HCT116 (cell line): Measurements from ENCODE around the gene LRRC46. TPM values are rescaled to one million over a fixed set of nuclear protein-coding genes. Genes with fewer than 3 reads are reported as not detected.

Experiments
- ATAC-seq: fragments of 200-7000 bp; cut with Tn5 transposase; 2 replicates; pipeline ENCODE4 v1.9.1; 2020; ENCODE audit warnings: mild to moderate bottlenecking, moderate library complexity
- BruUV-seq: library from RNA; stranded (reverse); fragments of 400-500 nt; replicated peaks from 2 replicates; lab custom pipeline; 2021; lab: Mats Ljungman, UMichigan
- CTCF ChIA-PET: fragments of 300-600 bp; sonication (Branson Sonifier 250); formaldehyde crosslinking; loops from one replicate; lab custom pipeline; 2021; ENCODE audit warnings: antibody characterized with exemption; lab: Charles Lee
- POLR2A ChIA-PET: fragments of 300-600, 350-600 bp; sonication (Branson Sonifier 250); formaldehyde crosslinking; loops from one replicate; lab custom pipeline; 2021; ENCODE audit warnings: antibody characterized with exemption; lab: Charles Lee
- RAD21 ChIA-PET, 2 experiments: fragments of 300-600 bp; sonication (Branson Sonifier 250); formaldehyde crosslinking; loops; one replicate each; lab custom pipeline; 2023; ENCODE audit warnings: low total read pairs in 2 of 2; ENCODE audit not compliant: uncharacterized antibody in 2 of 2, unreplicated experiment in 2 of 2, low non-redundant PET in 1 of 2; lab: Charles Lee
- DNase-seq: peaks from one replicate; pipeline ENCODE4 v3.0.0-alpha.2; 2010; ENCODE audit warnings: low read depth, low spot score
- H2AFZ ChIP-seq: fragments of 200-600 bp; shearing (Covaris generic), sonication (generic); 2 replicates; pipeline ENCODE4 v1.6.1; 2017; ENCODE audit warnings: low read depth, mixed run types, mixed read lengths, antibody characterized with exemption, low read length; ENCODE audit not compliant: poor library complexity, severe bottlenecking
- H3K27ac ChIP-seq: 2 replicates; pipeline ENCODE4 v1.5.1; 2012; ENCODE audit warnings: low read depth, low read length
- H3K27me3 ChIP-seq: fragments of 200-600 bp; sonication (generic); 2 replicates; pipeline ENCODE4 v1.6.1; 2016; ENCODE audit warnings: mixed run types, low read length, mixed read lengths; ENCODE audit not compliant: insufficient read depth
- H3K36me3 ChIP-seq, 2 experiments: fragments of 200-500 bp in 1 of 2; fragments of 200-600 bp in 1 of 2; sonication (Bioruptor generic) in 1 of 2; sonication (generic) in 1 of 2; 2 replicates each; pipeline versions ENCODE4 v1.5.1 to v1.6.1; 2014 to 2016; ENCODE audit warnings: low read length in 2 of 2, inconsistent platforms in 1 of 2, mixed read lengths in 1 of 2, mixed run types in 1 of 2; ENCODE audit not compliant: insufficient read depth in 2 of 2, control insufficient read depth in 1 of 2
- H3K4me1 ChIP-seq, 2 experiments: fragments of 200-600 bp in 1 of 2; sonication (generic) in 1 of 2; 2 replicates each; pipeline versions ENCODE4 v1.5.1 to v1.6.1; 2012 to 2017; ENCODE audit warnings: low read length in 2 of 2, inconsistent platforms in 1 of 2, mild to moderate bottlenecking in 1 of 2, mixed read lengths in 1 of 2, mixed run types in 1 of 2, moderate library complexity in 1 of 2; ENCODE audit not compliant: insufficient read depth in 2 of 2, control insufficient read depth in 1 of 2
- H3K4me2 ChIP-seq: fragments of 200-600 bp; sonication (generic); 2 replicates; pipeline ENCODE4 v1.6.1; 2017; ENCODE audit warnings: mixed run types, low read length, mixed read lengths
- H3K4me3 ChIP-seq, 2 experiments: fragments of 200-600 bp in 1 of 2; sonication (generic) in 1 of 2; replicated peaks in 1 of 2; 2 replicates each; pipeline ENCODE4 v1.5.1; 2011 to 2016; ENCODE audit warnings: low read length in 2 of 2, control low read depth in 1 of 2, low read depth in 1 of 2, mild to moderate bottlenecking in 1 of 2, mixed read lengths in 1 of 2, mixed run types in 1 of 2
- H3K79me2 ChIP-seq: fragments of 200-600 bp; sonication (generic); 2 replicates; pipeline ENCODE4 v1.6.1; 2017; ENCODE audit warnings: mild to moderate bottlenecking, mixed run types, low read length, moderate library complexity, mixed read lengths; ENCODE audit not compliant: insufficient read depth
- H3K9ac ChIP-seq: fragments of 200-600 bp; sonication (generic); 2 replicates; pipeline ENCODE4 v1.6.1; 2016; ENCODE audit warnings: low read length, mixed read lengths
- H3K9me2 ChIP-seq: fragments of 200-600 bp; sonication (generic), shearing (Covaris generic); 2 replicates; pipeline ENCODE4 v1.6.1; 2017; ENCODE audit warnings: mixed run types, mild to moderate bottlenecking, moderate library complexity; ENCODE audit not compliant: insufficient read depth
- H3K9me3 ChIP-seq, 2 experiments: fragments of 200-500 bp in 1 of 2; fragments of 200-600 bp in 1 of 2; sonication (Bioruptor generic) in 1 of 2; sonication (generic) in 1 of 2; 2 replicates each; pipeline ENCODE4 v1.6.1; 2014 to 2017; ENCODE audit warnings: low read length in 2 of 2, mixed read lengths in 2 of 2, inconsistent platforms in 1 of 2, low read depth in 1 of 2, mild to moderate bottlenecking in 1 of 2, mixed run types in 1 of 2, moderate library complexity in 1 of 2; ENCODE audit not compliant: control insufficient read depth in 1 of 2, insufficient read depth in 1 of 2
- H4K20me1 ChIP-seq: fragments of 200-600 bp; sonication (generic), shearing (Covaris generic); 2 replicates; pipeline ENCODE4 v1.6.1; 2017; ENCODE audit warnings: mixed run types, mild to moderate bottlenecking, moderate library complexity; ENCODE audit not compliant: insufficient read depth
- EGR1 ChIP-seq: IDR thresholded peaks from 2 replicates; pipeline ENCODE4 v1.6.1; 2012; ENCODE audit warnings: low read depth
- ELF1 ChIP-seq: IDR thresholded peaks from 2 replicates; pipeline ENCODE4 v1.6.1; 2012; ENCODE audit warnings: low read depth, borderline replicate concordance
- EZH2phosphoT487 ChIP-seq: fragments of 200-600 bp; IDR thresholded peaks from 2 replicates; pipeline ENCODE4 v1.6.1; 2018; ENCODE audit warnings: antibody characterized with exemption, borderline replicate concordance
- JUND ChIP-seq: IDR thresholded peaks from 2 replicates; pipeline ENCODE4 v1.6.1; 2012
- MAX ChIP-seq: IDR thresholded peaks from 2 replicates; pipeline ENCODE4 v1.6.1; 2012
- POLR2A ChIP-seq: IDR thresholded peaks from 2 replicates; pipeline ENCODE4 v1.7.0; 2011; ENCODE audit warnings: borderline replicate concordance; ENCODE audit not compliant: insufficient read depth, insufficient read length; ENCODE audit errors: extremely low read depth
- POLR2AphosphoS5 ChIP-seq: IDR thresholded peaks from 2 replicates; pipeline ENCODE4 v1.6.1; 2011; ENCODE audit warnings: mild to moderate bottlenecking, low read depth, low read length, moderate library complexity
- RAD21 ChIP-seq: IDR thresholded peaks from 2 replicates; pipeline ENCODE4 v1.6.1; 2012; ENCODE audit warnings: low read depth, mild to moderate bottlenecking
- REST ChIP-seq: IDR thresholded peaks from 2 replicates; pipeline ENCODE4 v1.6.1; 2012; ENCODE audit warnings: low read depth
- ZFX ChIP-seq: fragments of 450-650 bp; IDR thresholded peaks from 2 replicates; pipeline ENCODE4 v1.6.1; 2017
- ZNF274 ChIP-seq: fragments of 200-500 bp; sonication (Bioruptor generic); IDR thresholded peaks from 2 replicates; pipeline ENCODE4 v1.6.1; 2014; ENCODE audit warnings: mild to moderate bottlenecking, low read depth, low read length, inconsistent platforms
- intact Hi-C: fragments of 100-400 bp; cut with micrococcal nuclease; formaldehyde crosslinking; loops from 2 replicates; pipeline ENCODE4 v1.10.0; 2022
- total RNA-seq: library from RNA; stranded (reverse); gene quantifications from one replicate; pipeline ENCODE4 v1.2.1, GENCODE V29; 2021; ENCODE audit not compliant: unreplicated experiment
- TF ChIP-seq, protein P1 (sequence below): IDR thresholded peaks from 2 replicates; pipeline ENCODE4 v1.6.1; 2011; ENCODE audit warnings: mild to moderate bottlenecking, low read length, moderate library complexity; ENCODE audit not compliant: insufficient replicate concordance; ENCODE audit errors: extremely low read depth

Gene LRRC46
- total RNA-seq, 1 experiment from 2014 or later: 0.76 TPM

DNA sequence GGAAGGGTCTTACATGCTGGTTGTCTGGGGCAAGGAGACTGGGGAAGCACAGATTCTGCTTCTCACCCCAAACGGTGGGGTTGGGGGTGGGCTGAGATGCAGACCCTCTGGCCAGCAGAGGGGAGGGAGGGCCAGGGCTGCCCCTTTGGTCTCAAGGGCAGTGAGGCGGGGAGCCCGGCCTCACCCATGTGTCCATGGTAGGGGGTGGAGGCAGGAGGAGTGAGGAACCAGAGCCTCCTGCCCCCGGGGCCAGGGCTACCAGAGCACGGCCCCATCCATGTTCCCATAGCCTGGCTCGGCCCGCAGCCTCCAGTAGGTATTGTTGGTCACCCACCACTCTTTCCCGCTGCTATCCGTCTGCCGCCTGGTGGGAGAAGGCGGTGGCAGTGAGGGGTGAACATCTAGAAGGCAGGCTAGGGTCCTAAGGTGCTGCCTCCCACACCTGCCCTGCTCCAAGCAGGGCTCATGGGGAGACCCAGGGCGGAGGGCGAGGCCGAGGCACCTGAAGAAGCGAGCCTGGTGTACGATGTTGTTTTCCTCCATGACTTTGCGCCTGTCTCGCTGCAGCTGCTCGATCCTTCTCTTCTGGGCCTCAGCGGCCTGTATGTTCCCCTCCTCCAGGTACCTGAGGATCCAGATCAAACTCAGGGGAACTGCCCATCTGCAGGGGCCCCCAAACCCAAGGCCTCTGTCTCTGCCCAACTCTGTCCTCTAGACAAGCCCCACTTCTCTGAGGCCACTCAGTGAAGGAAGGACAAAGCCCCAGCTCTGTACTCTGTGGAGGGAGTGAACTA, 23.2 kb upstream of the LRRC46 start:
- Histone ChIP-seq H3K4me1 (peaks cover 25 to 32% of the 10 kb centered on the region in 2 experiments), H3K27me3 (peaks cover 7% of the 10 kb centered on the region; the same call in 1 of the 2 replicates), H2AFZ (no peak overlapping the region), H3K27ac (no peak overlapping the region)
- POLR2A ChIA-PET: no interaction called here
- BruUV-seq: no TSS peak
- TF ChIP-seq MAX: no peak
- no peak for TF ChIP-seq POLR2AphosphoS5
- TF ChIP-seq EGR1: no peak
- TF ChIP-seq REST: no peak
- TF ChIP-seq ZNF274: no peak
- TF ChIP-seq RAD21: no peak
- no peak for TF ChIP-seq ZFX
- TF ChIP-seq POLR2A: no peak
- TF ChIP-seq, protein P1, sequence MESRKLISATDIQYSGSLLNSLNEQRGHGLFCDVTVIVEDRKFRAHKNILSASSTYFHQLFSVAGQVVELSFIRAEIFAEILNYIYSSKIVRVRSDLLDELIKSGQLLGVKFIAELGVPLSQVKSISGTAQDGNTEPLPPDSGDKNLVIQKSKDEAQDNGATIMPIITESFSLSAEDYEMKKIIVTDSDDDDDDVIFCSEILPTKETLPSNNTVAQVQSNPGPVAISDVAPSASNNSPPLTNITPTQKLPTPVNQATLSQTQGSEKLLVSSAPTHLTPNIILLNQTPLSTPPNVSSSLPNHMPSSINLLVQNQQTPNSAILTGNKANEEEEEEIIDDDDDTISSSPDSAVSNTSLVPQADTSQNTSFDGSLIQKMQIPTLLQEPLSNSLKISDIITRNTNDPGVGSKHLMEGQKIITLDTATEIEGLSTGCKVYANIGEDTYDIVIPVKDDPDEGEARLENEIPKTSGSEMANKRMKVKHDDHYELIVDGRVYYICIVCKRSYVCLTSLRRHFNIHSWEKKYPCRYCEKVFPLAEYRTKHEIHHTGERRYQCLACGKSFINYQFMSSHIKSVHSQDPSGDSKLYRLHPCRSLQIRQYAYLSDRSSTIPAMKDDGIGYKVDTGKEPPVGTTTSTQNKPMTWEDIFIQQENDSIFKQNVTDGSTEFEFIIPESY: no peak
- TF ChIP-seq JUND: no peak
- TF ChIP-seq EZH2phosphoT487: no peak
- TF ChIP-seq ELF1: no peak
- TF ChIP-seq, all 23 proteins: peak for 0
- no peak overlapping the region for H3K4me3 ChIP-seq
- no peaks in the 10 kb centered on the region for H3K9me3 ChIP-seq
- H3K36me3 ChIP-seq: peaks cover 11% of the 10 kb centered on the region in 2 experiments; a peak in 2 of 4 replicates
- ATAC-seq (no peak), DNase-seq (no peak)
- H3K9ac ChIP-seq: no peak overlapping the region
- H4K20me1 ChIP-seq: no peaks in the 10 kb centered on the region
- no peaks in the 10 kb centered on the region for H3K79me2 ChIP-seq
- H3K4me2 ChIP-seq: no peak overlapping the region
- no peaks in the 10 kb centered on the region for H3K9me2 ChIP-seq
- intact Hi-C loops: no loop called here
- RAD21 ChIA-PET: no interaction called here
- CTCF ChIA-PET: no interaction called here
